GM21717 (cell line): ENCODE results near the gene TPSG1.

Experiments
- ATAC-seq: cut with Tn5 transposase; IDR thresholded peaks from one replicate; pipeline ENCODE4 v1.9.1; 2021; ENCODE audit warnings: mild to moderate bottlenecking, moderate library complexity; ENCODE audit not compliant: unreplicated experiment

TPSG1 gene

DNA sequence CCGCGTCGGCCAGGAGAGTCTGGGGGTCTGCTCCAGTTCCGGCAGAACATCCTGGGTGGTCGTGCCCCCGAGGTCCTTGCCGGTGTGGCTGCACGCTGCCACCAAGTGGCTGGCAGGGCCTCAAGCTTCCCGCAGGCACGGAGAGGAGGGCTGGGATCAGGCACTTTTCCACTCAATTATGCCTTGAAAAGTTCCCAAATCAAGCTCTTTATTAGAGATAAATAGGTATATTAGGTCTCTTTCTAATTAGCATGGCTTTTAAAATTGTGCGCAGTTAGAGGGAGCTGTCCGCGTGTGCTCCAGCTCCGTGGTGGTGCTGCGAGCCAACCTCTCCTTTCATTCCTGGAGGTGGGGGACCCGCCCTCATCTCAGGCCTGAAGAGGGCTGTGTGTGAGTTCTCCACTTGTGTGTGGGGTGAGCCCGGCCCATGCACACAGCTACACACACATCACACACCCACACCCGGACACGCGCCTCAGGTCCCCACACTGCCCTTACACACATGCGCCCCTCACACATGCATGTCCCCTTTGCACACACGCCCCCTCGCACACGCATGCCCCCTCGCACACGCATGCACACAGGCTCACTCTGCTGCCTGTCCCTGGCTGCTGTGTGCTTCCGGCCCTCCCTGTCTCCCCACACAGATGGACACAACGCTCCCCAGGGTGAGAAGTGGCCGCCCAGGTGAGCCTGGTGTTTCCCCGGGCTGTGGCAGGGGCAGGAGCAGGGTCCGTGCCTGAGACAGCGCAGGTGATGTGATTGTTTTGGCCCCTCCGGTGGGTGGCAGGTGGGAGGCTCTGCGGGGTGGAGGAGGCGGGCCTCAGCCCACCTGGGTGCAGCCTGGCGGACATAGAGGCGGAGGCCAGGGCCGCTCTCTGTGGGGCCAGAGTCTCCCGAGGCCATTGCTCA is 43.4 kb downstream of the TPSG1 start:
- ATAC-seq, result no peak

DNA sequence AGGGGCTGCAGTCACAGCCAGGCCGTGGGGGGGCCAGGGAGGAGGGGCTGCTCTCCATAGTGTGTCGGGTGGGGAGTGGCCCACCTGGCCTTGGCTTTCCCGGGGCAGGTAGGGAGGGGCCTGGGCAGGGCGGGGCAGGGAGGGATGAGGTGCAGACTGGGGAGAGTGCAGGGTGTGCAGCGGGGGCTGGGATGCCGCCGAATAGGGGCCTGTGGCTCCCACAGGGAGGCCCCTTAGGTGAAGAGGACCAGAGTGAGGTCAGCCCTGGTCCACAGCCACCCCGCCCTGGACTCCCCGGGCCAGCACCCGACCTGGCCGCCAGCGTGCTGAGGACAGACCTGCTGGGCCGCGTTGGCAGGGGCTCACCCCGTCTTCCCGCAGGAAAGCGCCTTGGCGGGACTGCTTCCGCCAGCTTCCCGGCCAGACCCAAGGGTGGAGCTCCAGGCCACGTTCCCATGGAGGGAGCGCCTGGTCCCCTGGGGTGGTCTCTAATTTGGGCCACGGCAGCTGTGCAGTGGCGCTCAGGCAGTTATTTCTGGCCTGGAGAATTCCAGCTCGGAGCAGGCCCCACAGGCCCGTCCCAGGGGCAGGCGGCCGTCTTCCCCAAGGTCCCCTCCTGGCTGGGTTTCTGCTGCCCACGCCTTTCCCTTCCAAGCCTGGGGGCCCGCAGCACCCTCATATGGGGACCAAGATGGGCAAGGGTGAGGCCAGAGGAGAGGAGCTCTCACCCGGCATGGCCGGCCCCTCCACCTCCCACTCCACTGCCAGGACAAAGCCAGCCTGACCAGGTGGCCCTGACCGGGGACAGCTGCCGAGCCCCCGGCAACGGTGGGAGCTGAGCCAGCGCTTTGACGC is 44.3 kb downstream of the TPSG1 start:
- no peak for ATAC-seq

DNA sequence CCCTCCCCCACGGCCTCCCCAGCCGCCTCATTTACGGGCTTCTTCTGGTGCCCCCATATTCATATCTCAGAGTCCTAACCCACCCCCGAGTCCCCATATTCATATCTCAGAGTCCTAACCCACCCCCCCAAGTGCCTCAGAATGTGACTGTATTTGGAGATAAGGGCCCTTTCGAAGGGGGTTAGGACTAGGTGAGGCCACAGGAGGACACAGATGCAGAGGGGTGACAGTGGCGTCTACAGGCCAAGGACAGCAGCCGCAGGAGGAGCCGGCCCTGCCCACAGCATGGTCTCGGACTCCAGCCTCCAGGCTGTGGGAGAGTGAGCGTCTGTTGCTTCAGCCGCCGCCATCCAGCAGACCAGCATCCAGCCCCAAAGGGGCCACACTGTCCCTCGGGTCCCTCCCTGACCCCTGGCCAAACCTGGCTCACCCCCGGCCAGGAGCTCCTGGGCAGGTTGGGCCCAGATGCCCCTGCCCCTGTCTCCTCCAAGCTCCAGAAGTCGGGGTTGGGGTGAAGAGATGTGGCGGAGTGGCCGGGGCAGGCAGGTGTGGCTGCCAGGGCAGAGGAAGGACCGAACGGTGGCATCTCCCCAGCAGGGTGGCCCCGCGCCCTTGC is 46.7 kb downstream of the TPSG1 start:
- no peak for ATAC-seq

DNA sequence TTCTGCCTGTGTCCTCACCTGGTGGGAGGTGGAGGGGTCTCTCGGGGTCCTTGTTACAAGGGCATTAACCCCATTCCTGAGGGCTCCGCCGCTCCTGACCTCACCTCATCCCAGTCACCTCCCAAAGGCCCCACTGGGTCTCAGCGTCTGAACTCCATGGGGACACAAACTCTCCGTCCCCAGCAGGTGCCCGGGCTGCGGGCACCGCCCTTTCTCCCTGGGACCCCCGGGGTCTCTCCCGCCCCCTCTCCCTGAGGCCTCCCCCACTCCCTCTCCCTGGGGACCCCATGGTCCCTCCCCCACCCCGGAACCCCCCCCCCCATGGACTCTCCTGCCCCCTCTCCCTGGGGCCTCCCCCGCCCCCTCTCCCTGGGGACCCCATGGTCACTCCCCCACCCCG is 47.3 kb downstream of the TPSG1 start:
- ATAC-seq, result no peak

DNA sequence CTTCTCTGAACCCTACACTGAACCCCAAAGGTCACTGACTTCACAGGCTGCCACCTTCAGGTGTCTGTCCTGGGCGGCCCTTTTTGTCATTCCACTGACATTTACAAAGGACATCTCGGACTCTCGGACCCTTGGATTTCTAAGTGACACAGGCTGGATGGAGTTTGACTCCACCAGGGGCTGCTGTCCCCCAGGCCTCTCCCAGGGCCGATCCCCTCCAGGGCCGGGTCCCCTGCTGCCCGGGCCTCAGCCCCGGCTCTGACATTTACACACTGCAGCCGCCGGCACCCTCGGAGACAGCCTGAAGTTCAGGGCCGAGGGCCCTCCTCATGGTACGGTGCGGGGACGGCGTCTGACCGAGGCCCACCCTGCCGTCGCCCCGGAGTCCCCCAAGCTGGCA is 48.0 kb downstream of the TPSG1 start:
- ATAC-seq, result no peak

DNA sequence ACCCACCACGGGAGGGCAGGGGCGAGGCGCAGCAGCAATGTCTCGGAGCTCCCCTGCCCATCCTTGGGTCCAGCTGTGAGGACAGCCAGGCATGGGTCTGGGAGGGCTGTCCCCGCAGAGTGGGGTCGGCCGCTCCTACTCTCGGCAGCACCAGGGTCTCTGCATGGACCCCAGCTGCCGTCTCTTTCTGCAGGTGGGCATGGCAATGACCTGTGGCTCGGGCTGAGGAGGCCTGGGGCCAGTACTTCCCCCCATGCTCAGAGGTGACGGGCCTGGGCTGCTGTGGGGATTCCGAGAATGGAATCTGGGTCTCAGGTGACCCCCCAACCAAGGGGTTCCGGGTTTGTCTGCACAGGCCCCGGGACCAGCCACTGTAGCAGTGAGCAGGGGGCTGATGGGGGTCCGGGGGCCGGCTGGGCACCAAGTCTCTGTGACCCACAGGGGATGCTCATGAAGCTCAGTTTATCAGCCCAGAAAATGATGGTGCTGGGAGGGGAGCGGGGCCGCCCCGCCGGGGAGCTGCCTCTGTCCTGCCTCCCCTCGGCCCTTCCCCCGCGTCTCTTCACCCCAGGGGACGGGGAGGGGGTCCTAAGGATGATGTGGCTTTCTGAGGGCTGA is 48.7 kb downstream of the TPSG1 start:
- ATAC-seq, result no peak

DNA sequence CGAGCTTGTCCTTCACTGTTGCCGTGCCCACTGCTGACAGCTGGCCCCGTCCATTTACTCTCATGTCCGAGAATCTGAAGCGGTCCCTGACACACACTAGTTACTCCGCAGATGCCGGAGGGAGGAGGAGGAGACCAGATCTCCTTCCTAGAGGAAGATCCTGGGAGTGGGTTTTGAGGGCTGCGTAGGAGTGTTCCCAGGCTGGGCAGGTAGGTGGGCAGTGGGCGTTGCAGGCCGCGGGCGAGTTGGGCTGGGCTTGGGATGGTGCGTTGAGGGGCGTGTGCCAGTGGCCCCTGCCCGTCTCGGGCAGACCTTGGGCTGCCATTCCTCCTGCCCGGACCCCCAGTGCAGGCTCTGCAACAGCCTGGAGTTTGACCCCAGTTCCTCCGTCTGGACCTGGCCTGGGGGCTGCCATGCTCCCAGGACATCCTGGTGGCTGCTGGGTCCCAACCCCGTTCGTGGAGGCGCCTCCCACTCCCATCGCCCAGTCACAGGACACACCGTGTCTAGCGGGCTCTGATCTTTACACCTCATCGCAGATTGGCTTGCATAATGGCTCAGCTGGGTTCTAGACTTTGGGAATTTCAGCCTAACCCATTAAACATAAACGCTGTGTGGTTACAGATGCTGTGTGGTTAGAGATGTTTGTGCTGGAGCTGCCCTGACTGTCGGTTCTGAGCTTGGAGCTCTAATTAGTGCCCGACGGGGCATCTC is 49.3 kb downstream of the TPSG1 start:
- no peak for ATAC-seq

DNA sequence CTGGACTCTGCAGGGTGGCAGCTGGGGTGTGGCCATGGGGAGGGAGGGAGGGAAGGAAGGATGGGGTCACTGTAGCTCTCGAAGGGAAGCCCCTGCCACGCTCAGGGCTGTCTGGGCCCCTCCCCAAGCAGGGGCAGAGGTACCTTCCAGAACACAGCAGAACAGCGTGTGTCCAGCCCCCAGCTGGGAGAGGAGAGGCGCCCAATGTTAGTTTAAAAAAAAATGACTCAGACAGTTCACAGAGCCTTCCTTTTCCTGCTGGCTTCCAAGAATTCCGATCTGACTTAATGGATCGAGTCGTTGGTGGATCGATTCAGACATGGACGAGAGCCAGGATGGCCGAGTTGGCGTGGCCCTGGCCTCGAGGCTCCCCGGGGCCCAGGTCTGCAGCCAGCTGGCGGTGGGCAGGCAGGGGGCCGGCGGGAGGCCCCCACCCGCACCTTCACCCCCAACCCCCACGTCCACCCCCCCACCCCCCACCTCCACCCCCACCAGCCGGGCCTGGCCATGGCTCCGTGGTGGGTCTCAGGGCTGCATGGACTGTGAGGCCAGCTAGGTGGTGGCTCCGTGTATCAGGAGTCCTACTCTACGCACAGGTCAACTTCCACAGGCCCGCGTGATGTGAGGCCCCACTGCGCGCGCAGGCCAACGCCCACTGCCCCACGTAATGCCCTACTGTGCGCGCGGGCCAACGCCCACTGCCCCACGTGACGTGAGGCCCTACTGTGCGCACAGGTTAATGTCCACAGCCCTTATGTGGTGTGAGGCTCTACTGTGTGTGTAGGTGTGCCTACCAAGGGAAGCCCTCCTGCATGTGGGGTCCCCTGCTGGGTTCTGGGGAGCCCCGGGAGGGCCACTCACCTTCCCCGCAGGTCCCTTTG is 50.4 kb downstream of the TPSG1 start:
- no peak for ATAC-seq

DNA sequence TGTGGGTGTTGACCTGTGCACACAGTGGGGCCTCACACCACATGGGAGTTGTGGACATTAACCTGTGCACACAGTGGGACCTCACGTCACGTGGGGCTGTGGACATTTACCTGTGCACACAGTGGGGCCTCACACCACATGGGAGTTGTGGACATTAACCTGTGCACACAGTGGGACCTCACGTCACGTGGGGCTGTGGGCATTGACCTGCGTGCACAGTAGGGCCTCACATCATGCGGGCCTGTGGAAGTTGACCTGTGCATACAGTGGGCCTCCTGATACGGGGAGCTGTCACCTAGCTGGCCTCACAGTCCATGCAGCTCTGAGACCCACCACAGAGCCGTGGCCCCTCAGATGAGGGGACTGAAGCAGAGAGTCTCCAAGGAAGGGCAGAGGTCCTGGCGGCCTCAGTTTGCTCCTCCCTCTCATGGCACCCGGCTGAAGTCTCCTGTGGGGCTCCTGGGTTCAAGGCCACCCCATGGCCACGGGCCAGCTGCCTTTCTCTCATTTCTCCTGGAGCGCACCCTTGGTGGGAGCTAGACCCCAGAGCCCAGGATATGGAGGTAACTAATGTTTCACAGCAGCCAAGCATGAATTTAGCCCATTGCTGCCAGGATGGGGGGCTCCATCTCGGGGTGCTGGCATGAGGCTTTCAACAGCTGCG is 51.1 kb downstream of the TPSG1 start:
- no peak for ATAC-seq

DNA sequence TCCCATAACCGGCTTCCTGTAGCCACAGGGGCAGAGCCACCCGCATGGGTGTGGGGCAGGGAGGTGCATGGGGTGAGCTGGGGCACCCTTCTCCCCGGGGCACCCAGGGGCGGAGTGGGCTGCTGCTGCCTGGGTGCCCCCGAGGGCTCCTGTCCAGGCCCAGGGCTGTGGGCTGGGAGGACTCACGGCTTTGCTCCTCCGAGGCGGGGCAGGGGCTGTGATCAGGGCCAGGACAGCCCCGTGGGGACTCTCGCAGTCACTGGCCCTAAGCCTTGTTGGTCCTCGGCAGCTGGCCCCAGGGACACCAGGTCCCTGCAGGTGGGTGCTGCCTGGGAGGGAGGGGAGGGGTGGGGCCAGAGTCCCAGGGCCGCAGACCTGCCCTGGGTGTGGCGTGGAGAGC is 52.4 kb downstream of the TPSG1 start:
- no peak for ATAC-seq

DNA sequence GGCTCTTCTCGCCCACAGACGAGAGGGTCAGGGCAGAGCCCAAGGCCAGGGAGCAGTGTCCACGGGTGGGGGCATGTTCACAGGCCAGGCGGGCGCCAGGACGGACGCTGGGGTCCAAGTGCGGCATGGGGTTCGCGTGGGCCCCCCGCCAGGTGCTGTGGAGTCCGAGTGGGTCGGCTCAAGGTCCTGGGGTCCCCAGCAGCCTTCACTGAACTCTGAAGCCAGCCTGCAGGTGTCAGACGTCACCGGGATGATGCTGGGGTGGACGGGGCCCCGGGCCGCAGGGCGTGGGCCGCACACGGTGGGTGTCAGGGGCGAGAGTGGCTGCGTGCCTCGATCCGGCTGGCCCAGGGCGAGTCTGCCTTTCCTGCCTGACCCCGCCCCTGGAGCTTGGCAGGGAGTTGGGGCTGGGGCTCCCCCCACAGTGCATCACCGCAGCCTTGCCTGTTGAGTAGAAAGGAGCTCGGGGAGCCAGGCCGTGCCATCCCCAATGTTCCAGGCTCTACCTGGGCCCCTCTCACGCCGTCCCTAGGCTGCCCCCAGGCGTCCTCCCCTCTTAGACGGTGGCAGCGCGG is 53.1 kb downstream of the TPSG1 start:
- ATAC-seq, result no peak
